BJ (cell line): ENCODE results near the gene ST6GALNAC2. TPM values are rescaled to one million over a fixed set of nuclear protein-coding genes. Genes with fewer than 3 reads are reported as not detected.
A peak's percentile ranks its signal among the peaks of the same experiment; 100 is the strongest.
"Not testable (repeated sequence)": the region's sequence is repeated elsewhere in the genome, so short reads cannot be mapped to it uniquely, and the experiment has no call there.

ENCODE experiments used
- CTCF ChIA-PET: fragments of 350-600 bp; formaldehyde crosslinking; extraction: SDS; loops from one replicate; lab custom pipeline; 2021; ENCODE audit warnings: antibody characterized with exemption, inconsistent platforms; lab: Yijun Ruan, JAX
- POLR2A ChIA-PET: fragments of 300-600 bp; sonication (Branson Sonifier 250); formaldehyde crosslinking; extraction: SDS; loops from one replicate; lab custom pipeline; 2021; ENCODE audit warnings: antibody characterized with exemption; lab: Charles Lee
- DNase-seq: peaks from one replicate; pipeline ENCODE4 v3.0.0-alpha.2; 2011; ENCODE audit warnings: low read depth
- H3K27me3 ChIP-seq: 2 replicates; pipeline ENCODE4 v1.6.0; 2011; ENCODE audit warnings: low read length; ENCODE audit not compliant: control insufficient read depth, insufficient read depth
- H3K36me3 ChIP-seq: 2 replicates; pipeline ENCODE4 v1.5.1; 2011; ENCODE audit warnings: low read length; ENCODE audit not compliant: control insufficient read depth, insufficient read depth
- H3K4me3 ChIP-seq: 2 replicates; pipeline ENCODE4 v1.5.1; 2011; ENCODE audit warnings: low read depth, mild to moderate bottlenecking, control low read depth, low read length
- polyA plus RNA-seq: library from polyadenylated mRNA; depleted of rRNA; stranded (reverse); fragments of >200 nt; gene quantifications from 2 replicates; pipeline ENCODE4 v1.2.3, GENCODE V29; 2011
- TF ChIP-seq, protein P1 (sequence below): IDR thresholded peaks from 2 replicates; pipeline ENCODE4 v1.5.1; 2011; ENCODE audit warnings: low read depth, mild to moderate bottlenecking, control low read depth, inconsistent platforms, low read length, moderate library complexity; ENCODE audit not compliant: insufficient read depth

The ST6GALNAC2 gene
- polyA plus RNA-seq, 1 experiment: 0.72 TPM

DNA sequence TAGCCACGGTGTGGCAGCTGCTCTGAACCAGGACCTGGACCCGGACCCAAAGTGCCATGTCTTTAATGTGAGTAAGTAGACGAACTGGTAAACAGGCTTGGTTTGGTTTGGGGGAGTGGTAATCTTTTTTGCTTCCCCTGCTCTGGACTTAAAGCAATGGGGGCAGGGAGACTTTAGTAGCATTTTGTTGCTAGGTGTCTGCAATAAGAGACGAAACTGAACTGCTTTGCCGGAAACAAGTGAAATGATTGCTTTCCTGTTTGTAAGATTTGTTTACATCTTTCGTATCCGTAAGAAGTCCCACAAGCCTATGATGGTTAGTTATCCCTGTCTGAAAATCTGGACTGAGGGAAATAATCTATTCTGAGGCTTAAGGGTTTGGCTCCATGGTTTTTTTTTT lies 24.3 kb downstream of the ST6GALNAC2 start:
- TF ChIP-seq, protein P1, sequence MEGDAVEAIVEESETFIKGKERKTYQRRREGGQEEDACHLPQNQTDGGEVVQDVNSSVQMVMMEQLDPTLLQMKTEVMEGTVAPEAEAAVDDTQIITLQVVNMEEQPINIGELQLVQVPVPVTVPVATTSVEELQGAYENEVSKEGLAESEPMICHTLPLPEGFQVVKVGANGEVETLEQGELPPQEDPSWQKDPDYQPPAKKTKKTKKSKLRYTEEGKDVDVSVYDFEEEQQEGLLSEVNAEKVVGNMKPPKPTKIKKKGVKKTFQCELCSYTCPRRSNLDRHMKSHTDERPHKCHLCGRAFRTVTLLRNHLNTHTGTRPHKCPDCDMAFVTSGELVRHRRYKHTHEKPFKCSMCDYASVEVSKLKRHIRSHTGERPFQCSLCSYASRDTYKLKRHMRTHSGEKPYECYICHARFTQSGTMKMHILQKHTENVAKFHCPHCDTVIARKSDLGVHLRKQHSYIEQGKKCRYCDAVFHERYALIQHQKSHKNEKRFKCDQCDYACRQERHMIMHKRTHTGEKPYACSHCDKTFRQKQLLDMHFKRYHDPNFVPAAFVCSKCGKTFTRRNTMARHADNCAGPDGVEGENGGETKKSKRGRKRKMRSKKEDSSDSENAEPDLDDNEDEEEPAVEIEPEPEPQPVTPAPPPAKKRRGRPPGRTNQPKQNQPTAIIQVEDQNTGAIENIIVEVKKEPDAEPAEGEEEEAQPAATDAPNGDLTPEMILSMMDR: no peak
- ChIA-PET POLR2A (no interaction called here), CTCF (interaction anchor here (0.7 to 7.3 kb wide), 6 partner anchors 15 to 153 kb away, joined by 4 to 47 read pairs (median 16); partner anchors contain the start of gene PRCD)
- peaks cover 5% of the 10 kb centered on the region; the same call in 1 of the 2 replicates for H3K36me3 ChIP-seq
- no peaks in the 10 kb centered on the region for H3K27me3 ChIP-seq
- DNase-seq: no peak
- no peak overlapping the region for H3K4me3 ChIP-seq

DNA sequence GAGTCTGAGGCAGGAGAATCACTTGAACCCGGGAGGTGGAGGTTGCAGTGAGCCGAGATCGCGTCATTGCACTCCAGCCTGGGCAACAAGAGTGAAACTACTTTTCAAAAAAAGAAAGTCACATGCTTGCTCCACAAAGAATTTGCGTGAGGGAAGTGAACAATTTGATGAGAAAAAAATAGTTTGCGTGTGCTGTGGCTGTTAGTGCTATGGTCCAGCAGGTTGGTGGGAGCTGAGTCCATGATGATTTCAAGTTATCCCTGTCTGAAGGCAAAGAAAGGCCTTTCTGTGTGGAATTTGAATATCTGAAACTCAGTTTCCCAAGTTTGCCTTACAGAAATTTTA lies 24.8 kb downstream of the ST6GALNAC2 start:
- H3K4me3 ChIP-seq: no peak overlapping the region
- 0 out of 2 replicates have a peak, but pooled peaks cover 1% of the 10 kb centered on the region for H3K36me3 ChIP-seq
- TF ChIP-seq, protein P1: no peak
- H3K27me3 ChIP-seq: no peaks in the 10 kb centered on the region
- DNase-seq: no peak
- POLR2A ChIA-PET: interaction anchor here (0.7 kb wide), 1 partner anchor 174 kb away, joined by 4 read pairs; no protein-coding TSS in a partner anchor
- CTCF ChIA-PET: interaction anchor here (0.6 to 7.3 kb wide), 10 partner anchors 15 to 506 kb away, joined by 3 to 47 read pairs (median 14); partner anchors contain the start of gene PRCD

DNA sequence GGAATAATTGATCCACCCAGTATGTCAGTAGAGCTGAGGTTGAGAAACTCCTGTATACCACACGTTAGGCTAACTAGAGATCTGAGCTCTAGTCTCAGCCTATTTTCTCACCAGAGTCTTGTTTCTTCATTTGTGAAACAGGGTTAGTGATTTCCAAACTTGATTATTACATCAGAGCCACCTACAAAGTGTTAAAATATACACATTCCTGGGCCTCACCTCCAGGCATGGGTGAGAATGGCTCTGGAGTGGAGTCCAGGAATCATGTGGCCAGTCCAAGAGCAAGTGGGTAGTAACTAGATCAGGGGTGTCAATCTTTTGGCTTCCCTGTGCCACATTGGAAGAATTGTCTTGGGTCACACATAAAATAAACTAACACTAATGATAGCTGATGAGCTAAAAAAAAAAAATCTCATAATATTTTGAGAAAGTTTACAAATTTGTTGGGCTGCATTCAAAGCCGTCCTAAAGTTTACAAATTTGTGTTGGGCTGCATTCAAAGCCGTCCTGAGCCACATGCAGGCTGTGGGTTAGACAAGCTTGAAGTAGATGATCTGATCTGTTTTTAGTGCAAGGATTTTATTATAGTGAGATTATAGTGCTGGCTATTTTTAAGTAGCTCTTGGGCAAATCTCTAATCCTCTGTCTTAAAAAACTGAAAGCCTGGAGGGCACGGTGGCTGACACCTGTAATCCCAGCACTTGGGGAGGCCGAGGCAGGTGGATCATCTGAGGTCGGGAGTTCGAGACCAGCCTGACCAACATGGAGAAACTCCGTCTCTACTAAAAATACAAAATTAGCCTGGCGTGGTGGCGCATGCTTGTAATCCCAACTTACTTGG lies 25.4 kb downstream of the ST6GALNAC2 start:
- no peak for DNase-seq
- no peaks in the 10 kb centered on the region for H3K27me3 ChIP-seq
- ChIA-PET CTCF (interaction anchor here (0.6 to 7.3 kb wide), 11 partner anchors 14 to 506 kb away, joined by 3 to 47 read pairs (median 6); partner anchors contain the start of gene PRCD), POLR2A (interaction anchor here (0.7 kb wide), 1 partner anchor 174 kb away, joined by 4 read pairs; no protein-coding TSS in a partner anchor)
- TF ChIP-seq, protein P1: no peak
- H3K36me3 ChIP-seq: 0 out of 2 replicates have a peak, but pooled peaks cover 1% of the 10 kb centered on the region
- no peak overlapping the region for H3K4me3 ChIP-seq

DNA sequence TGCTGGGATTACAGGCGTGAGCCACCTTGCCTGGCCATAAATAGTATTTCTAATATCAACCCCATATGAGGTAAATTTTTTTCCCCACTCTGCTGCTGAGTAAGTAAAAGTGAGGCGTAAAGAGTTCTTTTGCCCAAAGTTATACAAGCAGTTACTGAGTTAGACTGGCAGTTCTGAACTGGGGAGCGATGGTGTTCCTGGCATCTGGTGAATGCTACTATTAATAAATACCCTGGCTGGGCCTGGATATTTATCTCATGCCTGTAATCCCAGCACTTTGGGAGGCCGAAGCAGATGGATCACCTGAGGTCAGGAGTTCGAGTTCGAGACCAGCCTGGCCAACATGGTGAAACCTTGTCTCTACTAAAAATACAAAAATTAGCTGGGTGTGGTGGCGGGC lies 26.2 kb downstream of the ST6GALNAC2 start:
- H3K4me3 ChIP-seq, POLR2A ChIA-PET, DNase-seq, H3K27me3 ChIP-seq, H3K36me3 ChIP-seq: not testable (repeated sequence)
- CTCF ChIA-PET: interaction anchor here (0.9 to 7.3 kb wide), 11 partner anchors 8 to 158 kb away, joined by 3 to 47 read pairs (median 8); no protein-coding TSS in a partner anchor

DNA sequence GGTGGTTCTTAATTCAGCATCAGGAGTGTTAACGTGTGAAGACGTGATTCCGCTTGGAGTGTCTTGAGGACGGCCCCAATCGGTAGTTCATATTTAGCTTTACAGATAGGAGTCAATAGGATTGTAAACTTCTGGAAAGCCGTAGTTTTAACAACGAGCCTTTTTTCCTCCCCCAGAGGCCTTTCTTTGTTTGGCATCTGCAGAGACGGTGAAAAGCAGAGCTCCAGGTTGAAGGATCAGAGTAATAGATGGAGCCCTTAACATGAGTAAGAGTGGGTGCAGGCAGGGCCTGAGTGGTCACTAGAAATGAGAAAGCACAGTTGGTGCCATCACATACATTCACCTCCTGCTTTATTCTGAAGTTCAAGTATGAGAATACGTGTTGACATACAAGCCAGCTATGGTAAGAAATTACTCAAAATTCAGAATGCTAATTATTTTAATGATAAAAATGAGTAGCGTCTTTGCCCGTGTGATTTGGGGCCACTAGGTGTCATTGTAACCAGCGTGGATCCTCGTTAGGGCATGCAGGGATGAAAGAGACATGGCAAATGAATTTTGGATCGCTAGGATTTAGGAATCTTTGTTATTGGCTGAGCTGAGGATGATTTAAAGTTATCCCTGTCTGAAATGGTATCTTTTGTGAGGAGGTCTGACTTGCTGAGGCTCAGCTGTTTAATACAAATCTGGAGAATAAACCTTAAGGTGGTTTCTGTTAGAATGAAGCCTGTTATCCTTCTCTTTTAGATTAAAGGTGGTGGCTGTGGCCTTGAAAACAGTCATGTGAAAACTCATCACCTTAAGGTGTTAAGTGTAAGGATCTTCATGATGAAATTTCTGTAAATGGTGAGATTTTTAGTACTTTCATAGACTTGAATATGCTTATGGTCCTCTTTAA lies 27.2 kb downstream of the ST6GALNAC2 start:
- no peak for DNase-seq
- POLR2A ChIA-PET: interaction anchor here (0.6 kb wide), 1 partner anchor 62 kb away, joined by 10 read pairs; no protein-coding TSS in a partner anchor
- Histone ChIP-seq H3K4me3 (peak overlapping the region; percentile 92), H3K27me3 (no peaks in the 10 kb centered on the region), H3K36me3 (0 out of 2 replicates have a peak, but pooled peaks cover 1% of the 10 kb centered on the region)
- TF ChIP-seq, protein P1: peak; percentile 64
- CTCF ChIA-PET: interaction anchor here (0.7 to 7.3 kb wide), 21 partner anchors 9 to 159 kb away, joined by 3 to 47 read pairs (median 4); no protein-coding TSS in a partner anchor
